HL-60 (cell line): ENCODE measurements around the gene SMC3.

ENCODE experiments used
- CTCF ChIP-seq: IDR thresholded peaks from one replicate; pipeline ENCODE4 v1.5.1; 2011; ENCODE audit warnings: low read length, control low read depth, inconsistent platforms; ENCODE audit not compliant: insufficient read depth
- POLR2AphosphoS5 ChIP-seq: IDR thresholded peaks from 2 replicates; pipeline ENCODE4 v1.6.1; 2012; ENCODE audit warnings: low read depth

- no peak for TF ChIP-seq CTCF
- no peak for TF ChIP-seq POLR2AphosphoS5
Measured at GRCh38 chr10:110643035-110643652, 75.6 kb downstream of the SMC3 start.
